PC-9 (cell line): Measurements from ENCODE around the gene PRLR.

Experiments used
- EZH2 ChIP-seq: fragments of 200-600 bp; sonication (generic); IDR thresholded peaks from 2 replicates; pipeline ENCODE4 v1.8.0; 2017; ENCODE audit warnings: antibody characterized with exemption, low read depth
- TF ChIP-seq, protein P1 (sequence below): fragments of 200-600 bp; sonication (generic); conservative IDR thresholded peaks from 2 replicates; pipeline ENCODE4 v1.6.1; 2017; ENCODE audit warnings: mixed run types, antibody characterized with exemption, mild to moderate bottlenecking, moderate library complexity

DNA sequence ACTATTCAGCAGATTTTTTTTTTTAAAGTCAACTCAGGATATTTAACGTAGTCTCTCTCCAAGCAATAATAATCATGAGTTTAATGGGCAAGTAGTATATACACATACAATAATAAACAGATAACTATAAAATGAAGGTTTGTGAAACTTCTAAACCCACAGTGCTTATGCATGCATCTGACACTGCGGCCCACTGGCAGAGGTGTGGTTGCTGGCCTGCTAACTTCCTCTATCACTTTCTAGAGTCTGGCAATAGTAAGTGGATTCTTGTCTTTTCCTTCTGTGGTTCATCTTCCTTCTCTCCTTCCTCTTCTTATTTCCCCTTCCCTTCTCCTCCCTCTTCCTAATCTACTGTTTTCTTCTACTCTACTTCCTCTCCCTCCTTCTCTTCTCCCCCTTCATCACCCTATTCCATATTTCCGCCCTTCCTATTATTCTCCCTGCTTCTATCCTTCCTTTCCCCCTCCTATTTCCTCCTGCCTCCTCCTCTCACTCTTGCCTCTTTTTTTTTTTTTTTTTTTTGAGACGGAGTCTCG, 164.0 kb downstream of the PRLR start:
- TF ChIP-seq, protein P1, sequence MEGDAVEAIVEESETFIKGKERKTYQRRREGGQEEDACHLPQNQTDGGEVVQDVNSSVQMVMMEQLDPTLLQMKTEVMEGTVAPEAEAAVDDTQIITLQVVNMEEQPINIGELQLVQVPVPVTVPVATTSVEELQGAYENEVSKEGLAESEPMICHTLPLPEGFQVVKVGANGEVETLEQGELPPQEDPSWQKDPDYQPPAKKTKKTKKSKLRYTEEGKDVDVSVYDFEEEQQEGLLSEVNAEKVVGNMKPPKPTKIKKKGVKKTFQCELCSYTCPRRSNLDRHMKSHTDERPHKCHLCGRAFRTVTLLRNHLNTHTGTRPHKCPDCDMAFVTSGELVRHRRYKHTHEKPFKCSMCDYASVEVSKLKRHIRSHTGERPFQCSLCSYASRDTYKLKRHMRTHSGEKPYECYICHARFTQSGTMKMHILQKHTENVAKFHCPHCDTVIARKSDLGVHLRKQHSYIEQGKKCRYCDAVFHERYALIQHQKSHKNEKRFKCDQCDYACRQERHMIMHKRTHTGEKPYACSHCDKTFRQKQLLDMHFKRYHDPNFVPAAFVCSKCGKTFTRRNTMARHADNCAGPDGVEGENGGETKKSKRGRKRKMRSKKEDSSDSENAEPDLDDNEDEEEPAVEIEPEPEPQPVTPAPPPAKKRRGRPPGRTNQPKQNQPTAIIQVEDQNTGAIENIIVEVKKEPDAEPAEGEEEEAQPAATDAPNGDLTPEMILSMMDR, result no peak
- no peak for TF ChIP-seq EZH2
